Measurements from ENCODE around the gene MS4A1. TPM values are rescaled to one million over a fixed set of nuclear protein-coding genes. Genes with fewer than 3 reads are reported as not detected.

Gene MS4A1
- total RNA-seq, 4 donors from 2014 or later: 0.17 to 2.4 (median 0.33) TPM; not detected in 1

DNA sequence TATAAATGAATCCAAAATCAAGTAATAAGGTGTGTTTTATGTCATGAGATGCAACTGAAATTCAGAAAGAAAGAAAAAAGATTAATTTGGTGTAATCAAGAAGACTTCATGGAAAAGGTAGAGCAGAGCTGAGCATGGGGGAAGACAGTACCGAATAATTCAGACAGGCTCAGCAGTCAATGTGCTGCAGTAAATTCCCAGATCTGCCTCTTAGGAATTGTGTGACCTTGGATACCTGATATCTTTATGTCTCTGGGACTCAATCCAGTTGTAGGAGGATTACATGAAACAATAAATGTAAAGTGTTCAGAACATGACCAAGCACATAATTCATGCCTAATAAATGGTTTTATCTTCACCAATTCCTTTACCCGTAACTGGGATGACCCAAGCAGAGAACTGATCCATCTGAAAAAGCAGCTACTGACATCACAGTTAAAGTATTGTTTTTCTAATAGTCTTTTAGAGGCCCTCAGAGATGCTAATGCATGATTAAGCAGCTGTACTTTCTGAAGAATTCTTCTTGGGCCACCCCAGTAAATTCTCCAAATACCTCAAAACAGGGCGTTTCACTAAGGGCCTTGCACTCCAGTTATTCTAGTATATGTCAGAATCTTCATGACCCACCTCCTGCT, 44.7 kb downstream of the MS4A1 start:
- TF ChIP-seq, protein P1, sequence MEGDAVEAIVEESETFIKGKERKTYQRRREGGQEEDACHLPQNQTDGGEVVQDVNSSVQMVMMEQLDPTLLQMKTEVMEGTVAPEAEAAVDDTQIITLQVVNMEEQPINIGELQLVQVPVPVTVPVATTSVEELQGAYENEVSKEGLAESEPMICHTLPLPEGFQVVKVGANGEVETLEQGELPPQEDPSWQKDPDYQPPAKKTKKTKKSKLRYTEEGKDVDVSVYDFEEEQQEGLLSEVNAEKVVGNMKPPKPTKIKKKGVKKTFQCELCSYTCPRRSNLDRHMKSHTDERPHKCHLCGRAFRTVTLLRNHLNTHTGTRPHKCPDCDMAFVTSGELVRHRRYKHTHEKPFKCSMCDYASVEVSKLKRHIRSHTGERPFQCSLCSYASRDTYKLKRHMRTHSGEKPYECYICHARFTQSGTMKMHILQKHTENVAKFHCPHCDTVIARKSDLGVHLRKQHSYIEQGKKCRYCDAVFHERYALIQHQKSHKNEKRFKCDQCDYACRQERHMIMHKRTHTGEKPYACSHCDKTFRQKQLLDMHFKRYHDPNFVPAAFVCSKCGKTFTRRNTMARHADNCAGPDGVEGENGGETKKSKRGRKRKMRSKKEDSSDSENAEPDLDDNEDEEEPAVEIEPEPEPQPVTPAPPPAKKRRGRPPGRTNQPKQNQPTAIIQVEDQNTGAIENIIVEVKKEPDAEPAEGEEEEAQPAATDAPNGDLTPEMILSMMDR (IDR thresholded peaks at IDR 0.05; ENCODE audit: low read depth): no peak

- TF ChIP-seq, protein P1 (IDR thresholded peaks at IDR 0.05; ENCODE audit: low read depth): no peak
Measured at GRCh38 chr11:60502221-60502775, 46.7 kb downstream of the MS4A1 start.

DNA sequence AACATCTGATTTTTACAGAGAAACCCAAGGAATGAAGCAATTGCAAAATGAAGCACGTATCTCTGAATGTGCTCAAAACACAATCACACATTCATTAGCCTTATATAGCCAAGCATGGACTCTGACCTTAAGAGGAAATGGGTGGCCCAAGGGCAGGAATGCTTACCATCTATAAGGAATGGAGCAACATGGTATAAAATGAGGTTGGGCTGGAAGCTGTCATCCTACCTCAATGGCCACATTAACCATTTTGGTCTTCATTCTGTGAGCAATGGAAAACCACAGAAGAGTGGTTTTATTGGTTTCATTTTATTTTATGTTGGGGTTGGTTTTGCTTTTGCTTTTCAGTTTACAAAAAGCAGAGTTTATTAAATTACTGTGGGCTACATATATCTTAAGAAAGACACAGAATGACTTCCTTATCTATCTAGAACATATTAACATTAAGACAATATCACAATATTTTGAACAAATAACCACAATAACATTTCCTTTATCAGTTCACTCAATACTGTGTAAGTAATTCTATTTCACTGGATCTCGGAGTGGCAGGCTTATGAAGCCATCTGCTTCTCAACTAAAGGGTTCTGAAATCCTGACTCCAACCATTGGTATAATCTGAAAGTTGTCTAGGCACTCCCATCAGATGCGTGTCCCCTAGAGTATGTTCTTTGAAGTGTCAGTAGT, 48.7 kb downstream of the MS4A1 start:
- TF ChIP-seq, protein P1 (IDR thresholded peaks at IDR 0.05; ENCODE audit: low read depth): no peak

DNA sequence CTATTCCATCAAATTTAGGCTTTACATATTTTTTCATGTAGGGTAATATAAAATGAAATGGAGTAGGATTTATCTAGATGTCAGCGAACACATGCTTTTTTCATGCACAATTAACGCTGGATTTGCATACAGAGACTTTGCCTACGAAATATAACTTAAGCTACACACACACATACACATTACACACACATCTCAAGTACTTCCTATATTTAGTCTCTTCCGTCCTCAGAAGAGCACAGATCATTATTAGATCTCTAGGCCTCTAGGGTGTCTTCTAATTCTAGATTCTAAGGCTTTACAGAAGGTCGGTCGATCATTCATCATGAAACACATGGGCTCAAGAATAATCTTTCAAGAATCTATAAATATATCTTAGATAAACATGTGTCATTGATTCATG, 55.7 kb downstream of the MS4A1 start:
- TF ChIP-seq, protein P1 (IDR thresholded peaks at IDR 0.05; ENCODE audit: low read depth): no peak

DNA sequence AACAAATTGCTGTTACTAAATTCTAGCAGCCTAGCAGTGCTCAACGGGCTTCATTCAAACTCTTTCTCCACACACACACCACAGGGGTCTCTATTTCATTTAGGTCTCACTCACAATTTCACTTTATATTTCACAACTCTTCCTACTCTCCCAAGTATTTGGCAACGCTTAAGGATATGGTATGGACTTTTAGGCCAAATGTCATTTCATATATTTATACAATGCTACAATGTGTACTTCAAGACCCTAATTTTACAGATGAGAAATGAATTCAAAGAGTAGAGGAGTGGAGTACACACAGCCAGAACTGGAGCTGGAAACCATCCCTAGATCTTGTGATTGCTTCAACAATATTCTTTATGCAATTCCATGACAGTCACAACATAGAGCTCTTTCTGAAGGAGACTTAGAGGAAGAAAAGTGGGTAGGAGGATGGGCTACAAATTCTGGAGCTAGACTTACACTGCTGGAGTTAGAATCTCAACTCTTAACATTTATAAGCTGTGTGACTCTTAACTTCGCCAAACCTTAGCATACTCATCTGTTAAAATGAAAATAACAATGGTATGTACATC, 57.1 kb downstream of the MS4A1 start:
- TF ChIP-seq, protein P1 (IDR thresholded peaks at IDR 0.05; ENCODE audit: low read depth): no peak

DNA sequence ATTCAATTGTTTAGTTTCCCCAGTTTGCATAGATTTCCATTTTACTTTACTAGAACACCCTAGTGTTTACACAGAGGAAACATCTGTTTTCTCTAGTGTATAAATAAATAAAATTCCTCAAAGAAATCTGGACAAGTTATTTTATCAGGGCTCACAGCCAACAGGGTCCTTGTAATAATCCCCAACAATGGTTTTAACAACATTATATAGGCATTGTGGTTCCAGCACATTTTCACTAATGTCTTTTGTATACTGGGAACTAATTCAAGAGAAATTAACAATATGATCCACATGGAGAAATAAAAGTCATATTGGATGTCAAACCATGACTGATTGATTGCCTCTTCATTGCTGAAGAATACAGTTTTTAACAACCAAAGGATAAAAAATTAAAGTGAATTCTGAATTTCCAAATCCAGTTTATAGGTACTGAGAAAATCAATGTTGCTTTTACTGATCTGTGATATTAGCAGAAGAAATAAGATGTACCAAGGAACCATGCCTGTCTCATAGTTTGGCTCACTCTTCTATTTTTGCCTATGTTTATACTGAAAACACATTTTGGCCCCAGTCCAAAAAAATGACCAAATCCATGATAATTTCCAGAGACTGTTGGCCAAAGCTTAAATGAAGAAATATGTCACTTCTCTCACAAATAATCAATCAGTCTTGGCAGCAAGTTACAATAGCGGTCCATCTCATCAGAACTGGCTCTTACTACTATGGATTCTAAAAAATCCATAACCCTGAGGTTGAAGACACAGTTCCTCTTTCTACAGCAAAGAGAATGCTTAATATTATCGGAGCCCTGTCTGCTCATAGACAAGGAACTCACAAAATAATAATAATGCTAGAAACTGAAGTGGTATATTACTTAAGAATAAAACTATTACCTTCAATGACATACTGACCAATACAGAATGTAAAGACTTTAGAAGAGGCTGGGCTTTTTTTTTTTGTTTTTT, 58.1 kb downstream of the MS4A1 start:
- TF ChIP-seq, protein P1 (IDR thresholded peaks at IDR 0.05; ENCODE audit: low read depth): no peak

Measured in subcutaneous adipose tissue (tissue), 4 donors.